HG03558 (cell line): ENCODE data around the gene PANX2.

Experiments used
- ATAC-seq: cut with Tn5 transposase; IDR thresholded peaks from one replicate; pipeline ENCODE4 v1.9.1; 2021; ENCODE audit warnings: moderate number of reproducible peaks; ENCODE audit not compliant: unreplicated experiment; ENCODE audit errors: extremely low read depth

Gene PANX2

DNA sequence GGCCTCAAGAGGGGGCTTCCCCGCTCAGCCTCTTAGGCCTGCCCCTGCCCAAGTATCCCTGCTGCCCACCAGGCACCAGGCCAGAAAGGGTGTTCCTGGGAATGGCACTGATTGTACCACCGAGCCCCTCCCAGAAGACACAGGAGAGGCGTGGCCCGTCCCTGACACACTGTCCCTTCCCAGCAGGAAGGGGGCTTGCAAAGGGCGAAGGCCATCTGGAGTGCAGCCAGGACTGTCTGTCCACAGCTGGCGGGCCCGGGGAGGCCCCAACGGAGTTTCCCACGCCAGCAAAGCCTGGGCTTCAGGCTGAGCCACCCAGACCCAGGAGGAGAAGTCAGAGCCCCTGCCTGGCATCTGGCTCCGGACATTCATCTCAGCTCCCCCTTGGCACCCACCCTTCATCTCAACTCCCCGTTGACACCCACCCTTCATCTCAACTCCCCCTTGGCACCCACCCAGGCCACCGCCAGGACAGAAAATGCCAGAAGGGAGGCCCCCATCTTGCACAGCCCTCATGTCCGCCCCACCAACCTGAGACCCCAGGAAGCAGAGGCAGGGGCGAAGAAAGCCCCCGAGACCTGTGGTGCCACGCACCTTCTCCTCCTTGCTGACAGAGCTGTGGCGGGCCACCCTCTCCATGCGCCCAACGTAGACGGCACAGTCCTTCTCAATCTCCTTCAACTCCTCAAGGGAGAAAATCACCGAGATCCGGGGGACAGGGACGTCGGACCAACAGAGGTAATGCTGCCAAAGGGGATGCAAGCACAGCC lies 54.9 kb downstream of the PANX2 start:
- ATAC-seq, result no peak

DNA sequence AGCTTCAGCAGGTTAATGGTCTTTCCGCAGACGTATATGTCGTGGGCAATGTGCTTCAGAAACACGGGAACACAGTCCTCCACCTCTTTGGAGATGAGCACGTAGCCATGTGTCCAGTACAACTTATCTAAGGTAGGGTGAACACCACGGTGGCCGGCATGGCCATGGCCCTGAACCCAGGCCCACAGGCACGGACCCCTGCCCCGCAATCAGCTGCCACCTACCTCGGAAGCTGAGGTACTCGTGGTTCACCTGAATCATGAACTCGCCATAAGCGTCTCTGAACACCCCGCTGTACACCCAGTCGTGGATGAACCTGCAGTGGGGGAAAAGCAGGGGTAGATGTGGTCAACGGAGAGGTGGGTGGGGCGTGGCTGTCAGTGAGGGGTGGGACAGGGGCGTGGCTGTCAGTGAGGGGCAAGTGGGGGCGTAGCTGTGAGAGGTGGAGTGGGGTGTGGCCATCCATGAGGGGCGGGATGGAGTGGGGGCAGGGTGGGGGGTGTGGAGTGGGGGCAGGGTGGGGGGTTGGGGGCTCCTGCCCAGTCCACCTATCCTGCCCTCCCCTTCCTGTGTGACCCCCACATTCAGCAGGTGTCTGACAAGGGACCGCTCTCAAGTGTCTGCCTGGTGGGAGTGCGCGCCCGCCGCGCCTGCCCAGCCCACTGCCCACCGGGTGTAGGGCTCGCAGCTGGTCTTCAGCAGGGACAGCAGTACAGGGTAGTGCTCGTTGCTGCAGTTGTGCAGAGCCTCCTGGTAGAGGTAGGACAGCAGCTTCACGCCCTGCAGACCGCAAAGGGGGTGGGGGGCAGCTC lies 55.7 kb downstream of the PANX2 start:
- ATAC-seq, result no peak

DNA sequence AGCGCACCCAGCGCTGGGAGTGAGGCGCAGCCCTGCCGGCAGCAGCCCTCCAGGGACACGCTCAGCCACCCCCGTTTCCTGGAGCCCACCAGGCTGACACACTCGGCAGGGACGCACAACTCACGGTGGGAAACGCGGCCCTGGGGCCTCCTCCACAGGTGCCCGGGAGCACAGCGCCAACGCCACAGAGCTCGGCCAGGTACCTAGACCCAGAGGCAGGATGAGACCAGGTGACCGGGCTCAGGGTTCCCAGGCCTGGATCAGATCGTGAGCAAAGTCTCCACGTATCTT lies 56.3 kb downstream of the PANX2 start:
- no peak for ATAC-seq

DNA sequence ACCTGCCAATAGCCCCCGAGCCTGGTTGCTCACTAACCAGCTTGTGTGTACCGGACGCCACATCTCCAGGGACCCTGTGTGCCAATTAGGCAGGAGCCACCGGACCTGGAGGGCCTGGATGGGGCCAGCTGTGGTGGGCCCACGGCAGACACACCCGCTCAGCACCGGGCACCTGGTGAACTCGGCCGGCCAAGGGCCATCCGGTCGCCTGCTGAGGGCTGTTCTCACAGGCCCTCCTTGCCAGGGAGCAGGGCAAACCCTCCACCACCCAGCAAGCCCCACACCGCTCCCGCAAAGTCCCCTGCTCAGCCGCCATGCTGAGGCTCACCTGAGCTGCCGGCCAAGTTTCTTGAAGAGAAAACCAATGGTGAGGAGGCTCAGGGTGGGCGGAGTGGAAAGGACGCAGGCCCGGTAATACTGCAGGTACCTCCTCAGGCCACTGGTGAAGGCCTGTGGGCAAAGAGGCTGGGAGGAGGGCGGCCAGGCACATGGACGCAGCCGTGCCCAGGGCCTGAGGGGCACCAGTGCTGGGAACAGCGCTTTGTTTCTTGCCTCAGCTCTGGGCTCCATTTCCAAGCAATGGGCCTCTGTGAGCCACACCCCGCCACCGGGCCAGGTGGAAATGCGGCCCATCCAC lies 57.2 kb downstream of the PANX2 start:
- no peak for ATAC-seq

DNA sequence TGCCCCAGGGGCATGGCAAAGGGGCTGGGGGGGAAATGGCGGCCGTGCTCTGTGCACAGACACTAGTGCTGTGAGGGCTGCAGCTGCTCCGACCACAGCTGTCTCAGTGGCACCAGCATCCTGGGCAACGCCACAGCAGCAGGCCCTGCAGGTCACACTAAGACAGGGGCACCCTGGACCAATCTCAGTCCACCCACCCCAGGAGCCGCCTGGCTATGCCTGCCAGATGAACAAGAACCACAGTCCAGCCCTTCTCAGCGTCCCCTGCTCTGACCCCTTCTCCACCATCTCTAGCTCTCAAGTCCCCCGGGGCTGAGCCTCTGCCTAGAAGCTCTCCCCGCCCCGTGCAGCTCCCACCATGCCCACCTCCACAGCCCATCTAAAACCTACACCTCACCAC lies 57.8 kb downstream of the PANX2 start:
- no peak for ATAC-seq

DNA sequence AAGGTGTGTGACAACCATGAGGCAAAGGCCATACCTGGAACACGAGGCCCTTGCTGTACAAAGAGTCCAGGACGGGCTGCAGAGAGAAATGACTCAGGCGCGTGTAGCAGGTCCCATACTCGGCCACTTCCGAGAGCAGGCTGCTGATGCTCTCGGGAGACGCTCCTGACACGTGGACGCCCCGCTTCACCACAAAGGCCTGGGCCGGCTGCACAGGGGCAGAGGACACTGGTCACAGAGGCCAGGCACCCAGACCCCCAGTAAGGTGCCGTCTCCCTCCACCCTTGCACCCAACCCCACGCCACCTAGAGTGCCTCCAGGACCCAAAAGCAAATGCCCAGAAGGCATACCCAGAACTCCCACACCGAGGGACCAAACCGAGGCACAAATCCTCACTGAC lies 58.8 kb downstream of the PANX2 start:
- no peak for ATAC-seq
